Colonic mucosa (tissue), 4 donors: Measurements from ENCODE around the gene IL5RA. TPM values are rescaled to one million over a fixed set of nuclear protein-coding genes. Genes with fewer than 3 reads are reported as not detected.

Source experiments
- DNase-seq: peaks from one replicate; pipeline ENCODE4 v3.0.0-alpha.2; 2020
- H3K27ac ChIP-seq: fragments of 200-600 bp; one replicate; pipeline ENCODE4 v1.8.0; 2021
- H3K27me3 ChIP-seq: fragments of 200-600 bp; one replicate; pipeline ENCODE4 v1.8.0; 2021
- H3K36me3 ChIP-seq: fragments of 200-600 bp; one replicate; pipeline ENCODE4 v1.8.0; 2021
- H3K4me1 ChIP-seq: fragments of 200-600 bp; one replicate; pipeline ENCODE4 v1.8.0; 2021; ENCODE audit warnings: mild to moderate bottlenecking
- H3K4me3 ChIP-seq: fragments of 200-600 bp; one replicate; pipeline ENCODE4 v1.8.0; 2021
- H3K9ac ChIP-seq, 2 donors: one replicate each; pipeline ENCODE4 v1.7.0; 2013; ENCODE audit warnings: control low read depth in 2 of 2, low read depth in 2 of 2, low read length in 2 of 2
- H3K9me3 ChIP-seq: fragments of 200-600 bp; one replicate; pipeline ENCODE4 v1.8.0; 2021
- CTCF ChIP-seq: fragments of 200-600 bp; IDR thresholded peaks from one replicate; pipeline ENCODE4 v1.8.0; 2022; ENCODE audit warnings: antibody characterized with exemption, mild to moderate bottlenecking
- intact Hi-C: fragments of 100-400 bp; cut with DNase I; formaldehyde crosslinking; loops from one replicate; pipeline ENCODE4 v1.14.1; 2022
- total RNA-seq, 2 donors: library from RNA; stranded (reverse); fragmentation: NEBNext Ultra II Directional in 1 of 2; extraction: Animal tissue kit (Norgen Biotek cat#: 25700) in 1 of 2; gene quantifications; one replicate each; pipeline ENCODE4 v1.2.1, GENCODE V29; 2021
- donor health status: healthy.
- donor health status: DM: no; HTN: no; CAD: no.
- donor health status: DM: no; HTN: no; CAD: no.

IL5RA gene
- total RNA-seq, 2 donors from 2014 or later, result 0.15 to 0.21 TPM

GRCh38 chr3:3038201-3038991 is 71.8 kb downstream of the IL5RA start:
- Histone ChIP-seq H3K27ac (no peak overlapping the region), H3K36me3 (no peaks in the 10 kb centered on the region), H3K27me3 (no peaks in the 10 kb centered on the region), H3K9ac (no peak overlapping the region), H3K4me1 (no peaks in the 10 kb centered on the region), H3K4me3 (no peak overlapping the region), H3K9me3 (no peaks in the 10 kb centered on the region)
- intact Hi-C loops, result no loop called here
- no peak for TF ChIP-seq CTCF
- no peak for DNase-seq

- Histone ChIP-seq H3K27ac (no peak overlapping the region), H3K36me3 (no peaks in the 10 kb centered on the region), H3K4me3 (no peak overlapping the region), H3K9me3 (no peaks in the 10 kb centered on the region), H3K27me3 (no peaks in the 10 kb centered on the region), H3K9ac (no peak overlapping the region), H3K4me1 (no peaks in the 10 kb centered on the region)
- intact Hi-C loops, result no loop called here
- no peak for DNase-seq
- no peak for TF ChIP-seq CTCF
Measured at GRCh38 chr3:3037156-3037555, 73.0 kb downstream of the IL5RA start.

GRCh38 chr3:3031326-3031725 is 78.8 kb downstream of the IL5RA start:
- no peaks in the 10 kb centered on the region for H3K36me3 ChIP-seq
- no peak for TF ChIP-seq CTCF
- no peak for DNase-seq
- intact Hi-C loops, result no loop called here
- no peaks in the 10 kb centered on the region for H3K9me3 ChIP-seq
- H3K9ac ChIP-seq, result no peak overlapping the region
- H3K4me3 ChIP-seq, result no peak overlapping the region
- H3K27me3 ChIP-seq, result no peaks in the 10 kb centered on the region
- no peak overlapping the region for H3K27ac ChIP-seq
- no peaks in the 10 kb centered on the region for H3K4me1 ChIP-seq

GRCh38 chr3:3027976-3028567 is 82.1 kb downstream of the IL5RA start:
- Histone ChIP-seq H3K9ac (no peak overlapping the region), H3K4me1 (no peaks in the 10 kb centered on the region), H3K36me3 (no peaks in the 10 kb centered on the region), H3K27ac (no peak overlapping the region), H3K9me3 (no peaks in the 10 kb centered on the region), H3K4me3 (no peak overlapping the region), H3K27me3 (no peaks in the 10 kb centered on the region)
- no peak for TF ChIP-seq CTCF
- DNase-seq, result no peak
- intact Hi-C loops, result no loop called here

GRCh38 chr3:3023111-3023745 is 86.9 kb downstream of the IL5RA start:
- Histone ChIP-seq H3K27me3 (no peaks in the 10 kb centered on the region), H3K36me3 (no peaks in the 10 kb centered on the region), H3K9ac (no peak overlapping the region), H3K27ac (no peak overlapping the region), H3K4me3 (no peak overlapping the region), H3K4me1 (no peaks in the 10 kb centered on the region), H3K9me3 (no peaks in the 10 kb centered on the region)
- no peak for DNase-seq
- intact Hi-C loops, result no loop called here
- no peak for TF ChIP-seq CTCF
